ENCODE measurements around the gene BMAL1.

The BMAL1 gene

DNA sequence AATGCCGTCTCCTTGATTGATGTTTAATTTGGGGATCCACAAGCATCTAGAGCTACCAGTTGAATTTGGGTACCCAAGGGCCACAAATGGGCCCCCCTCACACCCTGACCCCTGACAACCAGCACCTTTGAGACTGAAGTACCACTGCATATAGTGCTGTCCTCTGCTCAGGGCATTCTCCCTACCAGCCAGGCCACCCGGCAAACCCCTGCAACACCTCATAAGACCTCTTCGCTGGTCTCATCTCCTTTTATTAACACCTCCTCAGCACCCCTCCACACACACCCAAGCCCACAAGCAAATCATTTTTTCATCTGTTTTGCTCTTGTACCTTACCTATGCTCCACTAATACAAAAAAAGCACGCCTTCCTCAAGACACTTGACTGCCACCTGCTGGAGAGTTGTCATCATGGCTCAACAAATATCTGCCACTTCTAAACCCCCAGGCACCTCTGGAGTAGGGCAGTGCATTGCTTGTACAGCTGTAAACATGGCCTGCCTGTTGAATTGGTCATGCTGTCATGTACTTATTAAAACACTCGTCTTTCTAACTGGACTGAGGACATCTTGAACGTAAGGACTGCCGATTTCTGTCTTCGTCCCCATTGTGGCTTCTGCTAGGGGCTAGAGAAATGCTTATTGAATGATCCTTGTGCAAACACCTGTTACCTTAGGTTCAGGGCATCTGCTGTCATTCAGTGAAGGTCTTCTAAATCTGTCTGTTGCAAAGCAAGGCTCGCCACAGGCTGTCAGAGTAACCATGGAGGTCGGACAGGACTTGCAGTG is 66.5 kb downstream of the BMAL1 start:
- DNase-seq (ENCODE audit: low read depth), result peak; percentile 59

DNA sequence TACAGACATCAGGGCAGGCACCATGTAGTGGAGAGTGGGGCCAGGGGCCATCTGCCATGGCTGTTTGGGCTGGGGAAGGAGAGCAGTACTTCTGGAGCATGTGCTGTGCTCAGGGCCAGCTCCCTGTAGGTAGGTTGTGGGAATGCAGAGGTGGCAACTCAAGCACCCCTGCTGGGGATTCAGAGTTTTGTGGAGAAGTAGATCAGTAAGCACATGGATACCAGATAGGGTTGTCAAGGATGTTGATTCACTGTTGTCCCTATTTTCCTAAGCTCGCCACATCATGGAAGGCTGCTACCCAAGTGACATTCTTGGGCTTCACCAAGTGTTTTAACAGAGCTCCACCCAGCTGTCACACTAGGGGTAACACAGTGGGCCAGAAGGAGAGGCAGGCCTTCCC is 67.2 kb downstream of the BMAL1 start:
- no peak for DNase-seq (ENCODE audit: low read depth)

DNA sequence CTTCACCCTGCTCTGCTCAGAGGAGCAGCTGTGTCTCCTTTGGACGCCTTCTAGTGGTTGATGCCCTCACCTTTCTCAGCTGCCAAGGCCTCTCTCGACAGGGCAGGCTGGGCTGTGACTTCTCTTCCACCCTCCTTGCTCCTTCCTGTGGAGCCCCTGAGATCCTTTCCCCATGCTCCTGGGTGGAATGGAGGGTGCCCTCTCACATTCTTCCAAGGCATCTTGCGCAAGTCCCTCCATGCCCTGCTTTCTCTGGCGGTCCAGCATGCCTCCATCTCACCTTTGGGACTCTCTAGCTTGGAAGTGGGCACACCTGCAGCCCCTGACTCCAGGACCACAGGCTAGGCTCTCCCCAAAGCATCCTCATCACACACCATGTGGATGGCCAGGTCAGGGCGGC is 68.9 kb downstream of the BMAL1 start:
- no peak for DNase-seq (ENCODE audit: low read depth)

DNA sequence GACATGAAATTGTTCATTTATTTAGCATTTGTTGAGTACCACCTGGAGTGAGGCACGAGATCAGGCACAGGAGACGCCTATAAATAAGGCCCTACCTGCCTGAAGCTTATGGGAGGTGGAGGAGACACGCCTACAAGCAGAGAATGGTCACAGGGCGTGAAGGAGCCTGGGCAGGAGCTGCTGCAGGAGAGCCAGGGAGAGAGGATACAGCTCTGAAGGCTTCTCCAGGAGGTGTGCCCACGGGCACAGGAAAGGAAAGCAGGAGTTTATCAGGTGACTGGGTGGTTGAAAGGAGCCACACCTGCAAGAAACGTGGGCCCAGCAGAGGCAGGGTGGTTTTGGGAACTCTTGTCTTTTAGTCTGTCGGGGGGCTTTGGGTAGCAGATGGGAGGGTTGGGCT is 70.3 kb downstream of the BMAL1 start:
- DNase-seq (ENCODE audit: low read depth), result no peak

DNA sequence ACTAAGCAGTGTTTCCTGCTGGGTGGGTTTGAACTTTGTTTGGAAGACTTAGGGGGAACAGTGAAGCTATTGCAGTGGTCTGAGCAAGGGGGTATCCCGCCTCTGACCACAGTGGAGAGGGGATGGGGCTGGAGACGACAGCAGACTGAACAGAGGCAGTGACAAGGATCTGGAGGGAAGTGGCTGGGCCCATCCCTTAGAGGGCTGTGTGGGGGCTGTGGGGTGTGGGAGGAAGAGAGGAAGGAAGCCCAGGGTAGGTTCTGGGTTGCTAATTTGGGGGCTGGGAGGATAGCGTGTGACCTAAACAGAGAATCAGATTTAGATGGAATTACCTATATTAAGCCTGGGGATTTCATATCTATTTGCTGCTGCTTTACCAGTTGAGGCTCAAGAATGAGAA is 70.7 kb downstream of the BMAL1 start:
- DNase-seq (ENCODE audit: low read depth), result no peak

DNA sequence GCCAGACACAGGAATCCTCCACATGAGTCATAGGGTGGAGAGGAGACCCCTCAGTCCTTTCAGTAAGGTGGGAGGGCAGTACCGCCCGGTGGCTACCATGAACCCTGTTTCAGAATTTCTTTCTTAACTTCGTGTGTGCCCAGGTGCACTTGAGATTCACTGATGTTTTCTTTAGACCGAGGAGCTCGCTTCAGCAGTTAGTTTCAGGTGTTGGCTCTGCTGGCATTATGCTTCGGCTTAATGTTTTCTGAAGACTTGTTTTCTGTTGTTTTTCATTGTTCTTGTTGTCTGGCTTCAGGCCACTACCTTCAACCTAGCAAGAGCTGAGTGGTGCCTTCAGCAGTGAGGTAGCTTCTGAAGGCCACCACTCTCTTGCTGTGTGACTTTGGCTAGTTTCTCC is 71.5 kb downstream of the BMAL1 start:
- DNase-seq (ENCODE audit: low read depth), result no peak

DNA sequence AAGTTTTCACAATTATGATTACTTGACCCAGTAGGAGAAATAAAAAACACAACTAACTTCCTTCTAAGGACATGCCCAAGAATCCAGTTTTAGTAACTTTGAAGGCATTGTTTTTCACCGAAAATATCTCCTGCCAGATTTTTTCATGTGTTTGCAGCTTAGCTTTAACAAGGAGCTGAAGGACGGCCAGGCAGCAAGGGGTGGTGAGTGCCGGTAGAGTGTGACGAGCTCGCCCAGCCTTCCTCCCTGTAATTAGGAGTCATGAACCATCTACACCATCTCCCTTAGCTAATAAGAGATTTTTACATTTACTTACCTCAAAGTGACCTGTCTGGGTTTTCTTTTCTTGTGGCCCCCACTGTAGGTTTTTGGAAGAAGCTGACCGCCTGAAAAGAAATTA is 72.0 kb downstream of the BMAL1 start:
- no peak for DNase-seq (ENCODE audit: low read depth)

DNA sequence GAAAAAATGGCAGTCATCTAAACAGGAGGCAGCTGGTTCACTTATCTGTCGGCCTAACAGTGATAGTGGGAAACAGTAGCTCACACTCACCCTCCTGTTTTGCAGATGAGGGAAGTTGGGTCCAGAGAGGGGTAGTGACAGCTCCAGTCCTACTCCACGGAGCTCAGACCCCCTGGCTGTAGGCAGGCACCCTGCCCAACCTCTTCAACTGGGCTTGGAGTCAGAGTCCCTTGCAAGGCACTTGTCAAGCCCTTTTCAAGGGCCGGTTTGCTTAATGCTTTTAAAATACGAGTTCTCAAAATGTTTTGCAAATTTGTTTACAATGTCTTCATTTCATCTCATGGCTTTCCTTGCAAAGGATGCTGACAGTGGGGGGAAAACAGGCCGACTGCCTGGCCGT is 75.1 kb downstream of the BMAL1 start:
- no peak for DNase-seq (ENCODE audit: low read depth)

DNA sequence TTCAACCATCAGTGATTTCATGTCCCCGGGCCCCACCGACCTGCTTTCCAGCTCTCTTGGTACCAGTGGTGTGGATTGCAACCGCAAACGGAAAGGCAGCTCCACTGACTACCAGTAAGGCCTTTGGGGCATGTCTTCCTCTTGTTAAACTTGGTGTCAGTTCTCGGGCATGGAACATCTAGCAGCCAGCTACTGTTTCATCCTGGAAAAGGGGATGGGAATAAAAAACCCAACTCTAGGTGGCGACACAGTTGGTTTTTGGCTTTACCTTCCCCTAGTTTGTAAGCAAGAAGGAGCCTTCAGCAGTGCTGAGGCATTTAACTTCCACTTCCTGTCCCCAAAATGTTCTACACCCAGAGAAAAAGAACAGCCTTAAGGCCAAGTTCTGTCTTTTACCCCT is 76.7 kb downstream of the BMAL1 start:
- no peak for DNase-seq (ENCODE audit: low read depth)

DNA sequence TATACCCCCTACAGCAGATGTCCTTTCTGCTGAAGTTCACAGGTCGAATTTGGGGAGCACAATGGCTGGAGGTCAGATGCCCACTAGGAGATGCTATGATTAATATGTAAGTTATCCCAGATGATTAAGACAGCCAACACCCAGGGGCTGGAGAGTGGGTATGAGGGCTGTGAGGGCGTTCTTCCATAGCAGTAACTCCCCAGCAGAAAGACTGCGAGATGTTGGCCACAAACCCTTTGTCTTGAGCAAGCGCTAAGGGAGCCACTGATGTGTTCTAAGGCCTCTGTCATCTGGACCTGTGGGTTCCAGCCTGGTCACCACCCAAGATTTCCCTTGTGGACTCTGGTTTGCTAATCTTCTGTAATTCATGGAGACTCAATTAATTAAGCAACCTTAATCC is 77.6 kb downstream of the BMAL1 start:
- DNase-seq (ENCODE audit: low read depth), result no peak

DNA sequence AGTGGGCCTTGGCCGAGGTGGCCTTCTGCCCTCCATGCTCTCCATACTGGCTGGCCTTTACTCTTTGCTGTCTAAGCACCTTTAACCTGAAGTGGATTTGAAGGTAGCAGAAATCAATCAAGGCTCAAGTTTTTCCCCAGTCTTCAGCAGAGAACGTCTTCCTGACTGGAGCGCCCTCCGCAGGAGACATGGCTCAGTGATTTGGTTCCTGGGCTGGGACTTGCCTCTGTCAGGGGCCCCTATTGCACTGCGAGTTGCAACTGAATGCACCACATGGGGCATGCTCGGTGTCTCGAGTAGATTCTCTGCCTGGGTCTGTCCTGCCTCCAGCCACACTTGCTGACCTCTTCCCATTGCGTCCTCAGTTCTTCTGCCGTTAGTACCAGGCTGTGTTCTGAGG is 79.6 kb downstream of the BMAL1 start:
- no peak for DNase-seq (ENCODE audit: low read depth)

DNA sequence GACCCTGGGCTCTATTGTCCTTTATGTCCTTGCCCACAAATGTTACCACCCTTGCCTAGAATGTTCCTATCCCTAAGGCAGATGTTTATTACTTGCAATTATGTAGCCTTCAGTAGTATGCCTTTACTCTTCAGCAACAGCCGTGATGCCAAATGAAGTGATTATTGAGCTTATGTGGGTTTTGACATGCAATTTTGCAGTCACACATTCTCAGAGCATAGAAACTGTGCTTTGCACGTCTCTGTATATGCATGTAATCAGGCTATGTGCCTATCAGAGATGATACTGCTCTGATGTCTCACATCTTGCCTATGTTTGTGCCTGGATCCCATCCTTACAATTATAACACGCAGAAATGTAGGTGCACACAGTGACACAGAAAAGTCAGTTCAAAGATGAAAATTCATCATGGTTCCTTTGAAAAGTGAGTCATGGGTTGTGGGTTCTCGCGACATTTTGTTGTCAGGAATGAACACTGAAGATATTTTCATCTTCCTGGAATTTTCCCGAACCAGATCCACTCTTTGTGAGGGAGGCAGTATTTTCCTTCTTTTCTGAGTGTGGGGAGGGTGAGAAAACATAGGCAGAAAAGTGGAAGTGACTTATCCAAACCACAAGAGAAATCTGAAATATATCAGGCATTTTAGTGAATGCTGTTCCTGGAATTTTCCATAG is 81.1 kb downstream of the BMAL1 start:
- DNase-seq (ENCODE audit: low read depth), result no peak

DNA sequence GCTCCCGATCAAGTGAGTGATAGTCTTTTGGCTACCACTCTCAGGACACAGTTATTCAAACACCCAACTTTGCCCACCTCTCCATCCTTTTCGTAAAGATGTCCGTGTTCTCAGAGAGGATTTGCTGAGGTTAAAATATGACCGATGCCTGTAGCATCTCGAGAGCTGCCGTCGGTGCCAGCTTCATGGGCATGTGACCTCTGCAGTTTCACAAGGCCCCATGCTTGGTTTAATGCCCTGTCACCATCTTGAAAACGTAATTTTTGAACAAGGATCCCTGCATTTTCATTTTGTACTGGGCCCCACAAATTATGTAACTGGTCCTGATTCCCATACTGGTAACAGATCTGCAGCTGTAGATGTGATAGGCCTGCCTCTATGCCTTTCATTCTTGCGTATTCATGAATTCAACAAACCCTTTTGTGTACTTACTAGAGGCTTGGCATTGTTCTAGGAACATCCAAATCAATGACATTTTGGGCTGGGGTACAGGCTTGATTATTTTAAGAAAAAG is 85.1 kb downstream of the BMAL1 start:
- DNase-seq (ENCODE audit: low read depth), result no peak

DNA sequence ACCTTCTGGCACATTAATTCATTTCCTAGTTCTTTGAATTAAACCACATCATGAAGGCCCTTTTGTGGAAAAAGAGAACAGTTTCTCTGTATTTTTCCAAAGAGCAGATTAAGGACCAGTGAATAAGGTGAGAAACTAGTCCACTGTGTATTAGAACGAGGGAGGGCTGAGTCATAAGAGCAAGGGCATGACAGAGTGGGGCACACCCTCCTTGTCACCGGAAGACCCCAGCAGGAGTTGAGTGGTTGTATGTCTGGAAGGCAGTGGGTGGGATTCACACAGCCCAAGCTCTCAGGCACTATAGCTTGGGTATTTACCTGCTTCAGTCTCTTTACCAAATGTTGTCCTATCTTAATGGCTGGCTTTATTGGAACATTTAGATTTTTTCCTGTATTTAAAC is 86.8 kb downstream of the BMAL1 start:
- DNase-seq (ENCODE audit: low read depth), result no peak

DNA sequence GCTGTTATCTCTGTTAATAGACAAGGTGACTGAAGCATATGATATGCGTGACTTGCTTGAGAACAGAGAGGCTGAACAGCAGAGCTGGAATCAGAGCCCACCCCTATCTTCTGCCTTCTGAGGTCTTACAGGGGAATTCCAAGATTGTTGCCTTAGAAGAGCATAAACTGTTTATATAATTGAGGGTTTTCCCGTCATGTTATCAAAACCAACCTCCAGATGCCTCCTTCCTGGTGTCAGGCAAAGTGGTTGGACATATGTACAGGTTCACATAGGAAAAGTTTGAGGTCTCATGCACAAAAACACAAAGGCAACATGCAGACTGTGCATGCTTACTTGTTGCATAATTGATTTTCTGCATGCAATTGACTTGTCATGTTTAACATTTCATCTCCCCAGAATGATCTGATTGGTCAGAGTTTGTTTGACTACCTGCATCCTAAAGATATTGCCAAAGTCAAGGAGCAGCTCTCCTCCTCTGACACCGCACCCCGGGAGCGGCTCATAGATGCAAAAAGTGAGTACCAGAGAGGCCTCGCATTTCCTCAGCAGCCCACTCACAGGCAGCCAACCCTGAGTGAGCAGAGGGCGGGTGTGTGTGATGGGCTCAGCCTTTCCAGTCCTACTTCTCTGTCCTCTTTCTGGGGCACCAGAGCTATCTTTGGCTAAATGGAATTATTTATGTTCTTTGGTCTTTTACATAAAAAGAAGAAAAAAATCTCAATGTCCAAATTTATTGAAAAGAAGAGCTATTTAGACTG is 88.9 kb downstream of the BMAL1 start:
- DNase-seq (ENCODE audit: low read depth), result no peak

DNA sequence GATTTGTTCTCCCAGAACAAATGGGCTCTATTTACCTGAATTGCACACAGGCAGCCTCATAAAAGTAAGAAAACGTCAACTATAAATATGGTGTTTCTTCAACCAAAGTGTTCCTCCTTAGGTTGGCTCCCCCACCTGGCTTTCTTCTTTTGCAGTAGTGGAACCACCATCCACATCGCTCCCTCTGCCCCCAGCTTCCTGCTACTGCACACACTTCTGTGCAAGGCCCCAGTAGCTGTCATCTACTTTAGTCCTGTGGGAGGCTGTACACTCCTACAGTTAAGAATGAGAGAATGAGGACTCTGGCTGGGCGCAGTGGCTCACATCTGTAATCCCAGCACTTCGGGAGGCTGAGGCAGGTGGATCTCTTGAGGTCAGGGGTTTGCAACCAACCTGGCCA is 89.5 kb downstream of the BMAL1 start:
- DNase-seq (ENCODE audit: low read depth), result no peak

DNA sequence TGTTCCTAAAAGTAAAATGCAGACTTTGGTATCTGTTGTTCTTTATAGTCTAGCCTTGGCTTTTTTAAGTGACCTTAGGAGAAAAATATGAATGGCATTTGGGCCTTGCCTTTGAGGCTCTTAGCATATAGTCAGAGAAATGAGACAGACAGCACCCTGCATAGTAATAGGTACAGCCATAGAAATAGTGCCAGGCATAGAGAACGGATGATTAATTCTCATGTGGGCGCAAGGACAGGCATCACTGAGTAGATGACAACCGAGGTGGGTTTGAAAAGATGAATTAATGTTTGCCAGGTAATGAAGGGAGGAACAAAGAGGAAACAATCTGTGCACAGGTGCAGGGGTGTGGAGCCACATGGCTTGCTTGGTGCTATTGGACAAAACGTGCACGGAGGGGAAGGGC is 90.5 kb downstream of the BMAL1 start:
- DNase-seq (ENCODE audit: low read depth), result no peak

DNA sequence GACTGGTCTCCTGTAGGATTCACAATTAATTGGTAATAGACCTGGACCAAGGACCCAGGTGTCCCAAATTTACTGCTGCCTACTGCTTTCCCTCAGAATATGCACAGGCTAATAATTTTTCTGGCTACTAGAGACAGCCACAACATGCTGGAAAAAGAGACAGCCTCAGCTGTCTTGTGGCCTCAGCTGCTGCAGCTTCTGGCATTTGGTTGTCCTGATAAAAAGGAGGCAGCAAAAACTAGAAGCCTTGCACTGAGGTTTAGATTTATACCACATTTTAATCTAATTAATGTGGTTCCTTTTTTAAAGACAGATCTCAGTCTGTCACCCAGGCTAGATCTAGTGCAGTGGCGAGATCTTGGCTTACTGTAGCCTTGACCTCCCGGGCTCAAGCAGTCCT is 95.6 kb downstream of the BMAL1 start:
- no peak for DNase-seq (ENCODE audit: low read depth)

DNA sequence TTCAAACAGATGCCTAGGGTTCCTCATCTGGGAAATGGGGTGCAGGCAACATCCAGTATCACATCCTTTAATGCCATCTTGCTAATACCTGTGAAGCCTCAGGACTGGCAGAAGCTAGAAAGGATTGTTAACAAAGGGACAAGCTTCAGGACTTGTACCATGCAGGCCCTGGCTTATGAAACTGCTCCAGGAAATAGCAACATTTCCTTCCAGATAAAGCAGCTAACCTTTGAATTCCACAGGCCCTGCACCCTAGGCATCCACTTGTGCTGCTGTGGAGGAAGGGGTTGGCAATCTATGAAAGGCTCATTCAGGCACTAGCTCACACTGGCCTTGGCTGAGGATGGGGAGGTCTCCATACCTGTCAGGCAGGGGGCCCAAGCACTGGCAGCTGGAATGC is 98.2 kb downstream of the BMAL1 start:
- no peak for DNase-seq (ENCODE audit: low read depth)

DNA sequence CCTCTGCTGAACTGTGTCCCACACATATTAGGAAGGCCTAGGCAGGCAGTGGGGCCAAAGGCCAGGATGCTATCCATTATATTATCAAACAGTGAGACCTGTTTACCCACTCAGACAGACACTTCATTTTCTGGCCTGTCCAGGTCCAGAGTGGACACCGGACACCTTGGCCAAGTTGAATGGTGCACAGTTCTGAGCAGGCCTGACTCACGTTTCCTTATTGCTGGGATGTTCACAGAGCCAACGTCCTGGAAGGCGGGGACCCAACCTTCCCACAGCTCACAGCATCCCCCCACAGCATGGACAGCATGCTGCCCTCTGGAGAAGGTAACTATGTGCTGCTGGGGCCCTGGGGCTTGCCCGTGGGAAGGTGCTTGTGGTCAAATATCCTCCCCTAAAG is 98.8 kb downstream of the BMAL1 start:
- DNase-seq (ENCODE audit: low read depth), result no peak

DNA sequence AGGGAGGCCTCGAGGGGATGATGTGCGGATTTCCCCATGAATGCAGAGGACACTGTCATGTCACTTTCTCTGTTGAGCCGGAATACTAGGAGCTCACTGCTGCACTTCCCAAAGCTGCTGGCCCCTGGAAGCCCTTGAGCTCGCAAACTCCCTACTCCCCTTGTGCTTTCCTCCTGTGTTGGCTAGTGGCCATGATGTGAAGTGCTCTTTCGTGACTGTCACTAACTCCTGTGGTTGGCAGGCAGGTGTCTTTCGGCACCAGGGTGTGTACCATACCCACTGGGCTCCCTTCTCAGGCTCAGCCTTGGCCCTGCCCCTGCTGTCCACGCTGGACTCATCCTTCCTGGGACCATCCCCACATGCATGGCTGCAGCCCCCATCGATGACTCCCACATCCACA is 99.2 kb downstream of the BMAL1 start:
- no peak for DNase-seq (ENCODE audit: low read depth)

DNA sequence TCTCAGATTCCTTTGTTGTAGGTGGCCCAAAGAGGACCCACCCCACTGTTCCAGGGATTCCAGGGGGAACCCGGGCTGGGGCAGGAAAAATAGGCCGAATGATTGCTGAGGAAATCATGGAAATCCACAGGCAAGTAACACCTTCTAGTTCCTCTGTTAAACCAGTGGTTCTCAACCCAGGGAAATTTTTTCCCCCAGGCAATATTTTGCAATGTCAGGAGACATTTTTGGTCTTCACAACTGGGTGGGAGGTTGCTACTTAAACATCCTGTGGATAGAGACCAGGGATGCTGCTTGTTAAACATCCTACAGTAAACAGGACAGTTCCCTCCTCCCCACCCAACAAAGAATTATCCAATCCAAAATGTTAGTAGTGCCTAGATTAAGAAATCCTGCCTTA is 100.7 kb downstream of the BMAL1 start:
- no peak for DNase-seq (ENCODE audit: low read depth)

DNA sequence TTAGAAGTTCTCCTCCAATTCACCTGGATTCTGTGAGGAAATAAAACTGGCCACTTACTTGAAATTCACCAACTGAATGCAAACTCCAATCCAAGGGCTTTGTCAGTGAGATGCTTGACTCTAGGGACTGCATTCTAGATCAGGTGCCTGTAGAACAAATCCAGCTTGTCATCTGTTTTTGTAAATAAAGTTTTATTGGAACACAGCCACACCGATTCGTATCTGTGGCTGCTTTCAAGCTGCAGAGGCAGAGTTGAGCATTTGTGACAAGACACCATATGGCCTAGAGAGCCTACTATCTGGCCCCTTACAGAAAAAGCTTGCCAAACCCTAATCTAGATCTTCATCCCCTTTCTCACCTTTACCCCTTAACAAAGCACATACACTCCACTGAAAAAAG is 103.1 kb downstream of the BMAL1 start:
- DNase-seq (ENCODE audit: low read depth), result no peak
